ENCODE measurements around the gene PRDM10.

DNA sequence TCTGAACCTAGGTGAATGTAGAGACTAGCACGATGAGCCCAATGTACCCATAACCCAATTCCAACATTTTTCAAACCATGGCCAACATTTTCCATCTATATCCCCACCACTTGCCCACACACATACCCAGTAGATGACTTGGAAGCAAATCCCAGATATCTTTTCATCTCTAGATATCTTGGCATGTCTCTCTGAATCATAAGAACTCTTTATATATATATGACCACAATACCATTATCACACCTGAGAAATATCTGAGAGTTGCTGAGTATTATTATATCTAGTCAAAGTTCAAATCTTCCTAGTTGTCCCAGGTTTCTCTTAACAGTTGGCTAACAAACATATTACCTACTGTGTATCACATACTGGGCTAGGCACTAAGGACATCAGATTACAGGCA, 69.4 kb downstream of the PRDM10 start:
- TF ChIP-seq, protein P1, sequence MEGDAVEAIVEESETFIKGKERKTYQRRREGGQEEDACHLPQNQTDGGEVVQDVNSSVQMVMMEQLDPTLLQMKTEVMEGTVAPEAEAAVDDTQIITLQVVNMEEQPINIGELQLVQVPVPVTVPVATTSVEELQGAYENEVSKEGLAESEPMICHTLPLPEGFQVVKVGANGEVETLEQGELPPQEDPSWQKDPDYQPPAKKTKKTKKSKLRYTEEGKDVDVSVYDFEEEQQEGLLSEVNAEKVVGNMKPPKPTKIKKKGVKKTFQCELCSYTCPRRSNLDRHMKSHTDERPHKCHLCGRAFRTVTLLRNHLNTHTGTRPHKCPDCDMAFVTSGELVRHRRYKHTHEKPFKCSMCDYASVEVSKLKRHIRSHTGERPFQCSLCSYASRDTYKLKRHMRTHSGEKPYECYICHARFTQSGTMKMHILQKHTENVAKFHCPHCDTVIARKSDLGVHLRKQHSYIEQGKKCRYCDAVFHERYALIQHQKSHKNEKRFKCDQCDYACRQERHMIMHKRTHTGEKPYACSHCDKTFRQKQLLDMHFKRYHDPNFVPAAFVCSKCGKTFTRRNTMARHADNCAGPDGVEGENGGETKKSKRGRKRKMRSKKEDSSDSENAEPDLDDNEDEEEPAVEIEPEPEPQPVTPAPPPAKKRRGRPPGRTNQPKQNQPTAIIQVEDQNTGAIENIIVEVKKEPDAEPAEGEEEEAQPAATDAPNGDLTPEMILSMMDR (IDR thresholded peaks at IDR 0.05 in 2 of 3, conservative IDR thresholded peaks at IDR 0.05 in 1 of 3; ENCODE audit: borderline replicate concordance in 1 of 3, insufficient read depth in 1 of 3, low read depth in 2 of 3, low read length in 2 of 3) = no peak
- TF ChIP-seq EZH2phosphoT487 (IDR thresholded peaks at IDR 0.05; ENCODE audit: borderline replicate concordance) (no peak), EZH2 (IDR thresholded peaks at IDR 0.05) (no peak), CBX3 (IDR thresholded peaks at IDR 0.05; ENCODE audit: low read depth) (no peak), POLR2A (IDR thresholded peaks at IDR 0.05; ENCODE audit: borderline replicate concordance, extremely low read depth, insufficient read depth, insufficient read length) (no peak), SP1 (IDR thresholded peaks at IDR 0.05; ENCODE audit: low read depth) (no peak), ELF1 (IDR thresholded peaks at IDR 0.05; ENCODE audit: borderline replicate concordance, low read depth) (no peak)
